Loucy (cell line): Measurements from ENCODE around the gene CBX3.

Source experiments
- CTCF ChIP-seq: fragments of 200-600 bp; sonication (generic); conservative IDR thresholded peaks from 2 replicates; pipeline ENCODE4 v1.5.1; 2014; ENCODE audit warnings: mild to moderate bottlenecking, antibody characterized with exemption, low read length
- EZH2phosphoT487 ChIP-seq: fragments of 200-600 bp; IDR thresholded peaks from 2 replicates; pipeline ENCODE4 v1.6.1; 2018; ENCODE audit warnings: antibody characterized with exemption, mild to moderate bottlenecking, moderate library complexity, borderline replicate concordance

DNA sequence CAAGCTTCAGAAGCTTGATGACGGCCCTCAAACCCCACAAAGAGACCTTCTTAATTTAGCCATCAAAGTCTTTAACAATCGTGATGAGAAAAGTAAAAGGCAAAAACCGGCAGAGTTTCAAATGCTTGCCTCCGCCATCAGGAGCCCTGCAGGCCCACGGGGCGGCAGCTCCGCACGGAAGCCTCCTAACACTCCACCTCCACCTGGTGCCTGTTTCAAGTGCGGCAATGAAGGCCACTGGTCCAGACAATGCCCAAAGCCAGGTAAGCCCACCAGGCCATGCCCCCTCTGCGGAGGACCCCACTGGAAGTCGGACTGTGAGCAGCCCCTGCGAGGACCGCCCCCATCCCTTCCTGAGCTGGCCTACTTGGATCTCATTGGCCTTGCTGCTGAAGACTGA, 43.6 kb downstream of the CBX3 start:
- TF ChIP-seq CTCF (no peak), EZH2phosphoT487 (no peak)
